B cell (primary cell): ENCODE data around the gene CATSPERZ.

Experiments
- EZH2 ChIP-seq: IDR thresholded peaks from 2 replicates; pipeline ENCODE4 v1.6.1; 2012; ENCODE audit warnings: borderline replicate concordance, low read depth, mild to moderate bottlenecking, moderate library complexity, low read length; ENCODE audit not compliant: insufficient read depth, poor library complexity, severe bottlenecking
- TF ChIP-seq, protein P1 (sequence below): fragments of 200-600 bp; IDR thresholded peaks from one replicate; pipeline ENCODE4 v1.8.0; 2022; ENCODE audit warnings: antibody characterized with exemption, mild to moderate bottlenecking

GRCh38 chr11:64314805-64315561 lies 14.8 kb downstream of the CATSPERZ start:
- TF ChIP-seq, protein P1, sequence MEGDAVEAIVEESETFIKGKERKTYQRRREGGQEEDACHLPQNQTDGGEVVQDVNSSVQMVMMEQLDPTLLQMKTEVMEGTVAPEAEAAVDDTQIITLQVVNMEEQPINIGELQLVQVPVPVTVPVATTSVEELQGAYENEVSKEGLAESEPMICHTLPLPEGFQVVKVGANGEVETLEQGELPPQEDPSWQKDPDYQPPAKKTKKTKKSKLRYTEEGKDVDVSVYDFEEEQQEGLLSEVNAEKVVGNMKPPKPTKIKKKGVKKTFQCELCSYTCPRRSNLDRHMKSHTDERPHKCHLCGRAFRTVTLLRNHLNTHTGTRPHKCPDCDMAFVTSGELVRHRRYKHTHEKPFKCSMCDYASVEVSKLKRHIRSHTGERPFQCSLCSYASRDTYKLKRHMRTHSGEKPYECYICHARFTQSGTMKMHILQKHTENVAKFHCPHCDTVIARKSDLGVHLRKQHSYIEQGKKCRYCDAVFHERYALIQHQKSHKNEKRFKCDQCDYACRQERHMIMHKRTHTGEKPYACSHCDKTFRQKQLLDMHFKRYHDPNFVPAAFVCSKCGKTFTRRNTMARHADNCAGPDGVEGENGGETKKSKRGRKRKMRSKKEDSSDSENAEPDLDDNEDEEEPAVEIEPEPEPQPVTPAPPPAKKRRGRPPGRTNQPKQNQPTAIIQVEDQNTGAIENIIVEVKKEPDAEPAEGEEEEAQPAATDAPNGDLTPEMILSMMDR, result no peak
- no peak for TF ChIP-seq EZH2
